Mesenchymal stem cell (in vitro differentiated cells and primary cell): Measurements from ENCODE around the gene TMCC3.
A peak's percentile ranks its signal among the peaks of the same experiment; 100 is the strongest.

ENCODE experiments used
- DNase-seq: peaks from one replicate; pipeline ENCODE4 v3.0.0-alpha.2; 2013
- H2AFZ ChIP-seq: one replicate; pipeline ENCODE4 v1.6.1; 2013; ENCODE audit warnings: low read depth, mild to moderate bottlenecking, control low read depth, inconsistent platforms, low read length, moderate library complexity
- H2AK5ac ChIP-seq: 2 replicates; pipeline ENCODE4 v1.6.1; 2013; ENCODE audit warnings: low read length, moderate library complexity, mild to moderate bottlenecking, inconsistent platforms; ENCODE audit not compliant: severe bottlenecking
- H2BK120ac ChIP-seq: one replicate; pipeline ENCODE4 v1.6.1; 2013; ENCODE audit warnings: low read depth, mild to moderate bottlenecking, inconsistent platforms, low read length, moderate library complexity
- H2BK12ac ChIP-seq, 2 experiments: one replicate each; pipeline ENCODE4 v1.6.1; 2013; ENCODE audit warnings: inconsistent platforms in 2 of 2, low read length in 2 of 2, mild to moderate bottlenecking in 2 of 2, moderate library complexity in 2 of 2, control low read depth in 1 of 2
- H2BK15ac ChIP-seq: one replicate; pipeline ENCODE4 v1.6.1; 2013; ENCODE audit warnings: mild to moderate bottlenecking, low read depth, inconsistent platforms; ENCODE audit not compliant: poor library complexity, severe bottlenecking
- H2BK5ac ChIP-seq: 2 replicates; pipeline ENCODE4 v1.6.1; 2013; ENCODE audit warnings: low read depth, mild to moderate bottlenecking, low read length, control low read depth, inconsistent platforms; ENCODE audit not compliant: poor library complexity, severe bottlenecking
- H3K14ac ChIP-seq, 2 experiments: one replicate each; pipeline ENCODE4 v1.6.1; 2013; ENCODE audit warnings: inconsistent platforms in 2 of 2, low read length in 2 of 2, control low read depth in 1 of 2, mild to moderate bottlenecking in 1 of 2, moderate library complexity in 1 of 2
- H3K18ac ChIP-seq, 2 experiments: one replicate each; pipeline ENCODE4 v1.6.1; 2013; ENCODE audit warnings: inconsistent platforms in 2 of 2, low read length in 2 of 2, control low read depth in 1 of 2, low read depth in 1 of 2, mild to moderate bottlenecking in 1 of 2
- H3K23ac ChIP-seq, 2 experiments: one replicate each; pipeline ENCODE4 v1.6.1; 2013; ENCODE audit warnings: inconsistent platforms in 2 of 2, low read length in 2 of 2, mild to moderate bottlenecking in 2 of 2, moderate library complexity in 2 of 2, control low read depth in 1 of 2
- H3K27ac ChIP-seq: 2 replicates; pipeline ENCODE4 v1.5.1; 2013; ENCODE audit warnings: mild to moderate bottlenecking, moderate library complexity, low read length, control low read depth, inconsistent platforms; ENCODE audit not compliant: poor library complexity, severe bottlenecking
- H3K27me3 ChIP-seq, 2 experiments: 2 replicates each; pipeline versions ENCODE4 v1.6.1 to v1.7.0; 2013; ENCODE audit warnings: low read length in 2 of 2, mild to moderate bottlenecking in 2 of 2, moderate library complexity in 2 of 2, control low read depth in 1 of 2, inconsistent platforms in 1 of 2; ENCODE audit not compliant: control insufficient read depth in 1 of 2, insufficient read depth in 1 of 2
- H3K36me3 ChIP-seq, 2 experiments: 2 replicates each; pipeline versions ENCODE4 v1.6.1 to v1.7.0; 2013; ENCODE audit warnings: low read length in 2 of 2, control low read depth in 1 of 2, inconsistent platforms in 1 of 2, low read depth in 1 of 2, mild to moderate bottlenecking in 1 of 2; ENCODE audit not compliant: insufficient read depth in 2 of 2, control insufficient read depth in 1 of 2
- H3K4ac ChIP-seq, 2 experiments: one replicate each; pipeline ENCODE4 v1.6.1; 2013; ENCODE audit warnings: inconsistent platforms in 2 of 2, low read length in 2 of 2, mild to moderate bottlenecking in 2 of 2, moderate library complexity in 2 of 2, control low read depth in 1 of 2, low read depth in 1 of 2
- H3K4me1 ChIP-seq: 2 replicates; pipeline ENCODE4 v1.6.1; 2013; ENCODE audit warnings: low read depth, low read length, control low read depth; ENCODE audit not compliant: control insufficient read depth, insufficient read depth
- H3K4me2 ChIP-seq: 2 replicates; pipeline ENCODE4 v1.6.1; 2013; ENCODE audit warnings: low read length, mild to moderate bottlenecking, inconsistent platforms; ENCODE audit not compliant: poor library complexity, severe bottlenecking
- H3K4me3 ChIP-seq, 2 experiments: 2 replicates each; pipeline versions ENCODE4 v1.5.1 to v1.7.0; 2013; ENCODE audit warnings: low read length in 2 of 2, mild to moderate bottlenecking in 2 of 2, control low read depth in 1 of 2, low read depth in 1 of 2; ENCODE audit not compliant: insufficient read depth in 1 of 2
- H3K79me1 ChIP-seq: replicated peaks from 2 replicates; pipeline ENCODE4 v1.6.1; 2013; ENCODE audit warnings: mild to moderate bottlenecking, control low read depth, low read length, inconsistent platforms; ENCODE audit not compliant: poor library complexity, severe bottlenecking
- H3K9ac ChIP-seq: 2 replicates; pipeline ENCODE4 v1.7.0; 2013; ENCODE audit warnings: mild to moderate bottlenecking, low read length, moderate library complexity
- H3K9me3 ChIP-seq: 2 replicates; pipeline ENCODE4 v1.7.0; 2013; ENCODE audit warnings: mild to moderate bottlenecking, low read length; ENCODE audit not compliant: control insufficient read depth
- H4K8ac ChIP-seq: one replicate; pipeline ENCODE4 v1.6.1; 2013; ENCODE audit warnings: inconsistent platforms, mild to moderate bottlenecking, low read length, moderate library complexity
- H4K91ac ChIP-seq: one replicate; pipeline ENCODE4 v1.6.1; 2013; ENCODE audit warnings: mild to moderate bottlenecking, low read length, inconsistent platforms
- WGBS: methylation state at CpG from one replicate; pipeline ENCODE4 v1.1.7; 2013; ENCODE audit warnings: mixed read lengths; 5-methylcytosine and 5-hydroxymethylcytosine counted together

TMCC3 gene

GRCh38 chr12:94641283-94641682 lies 9.1 kb downstream of the TMCC3 start:
- no peak overlapping the region for H3K18ac ChIP-seq
- peaks cover 18% of the 10 kb centered on the region for H3K79me1 ChIP-seq
- H3K9me3 ChIP-seq = no peaks in the 10 kb centered on the region
- H2BK12ac ChIP-seq = no peak overlapping the region
- no peak overlapping the region for H2AFZ ChIP-seq
- no peak for DNase-seq
- H3K36me3 ChIP-seq = no peaks in the 10 kb centered on the region
- WGBS = 98% methylated on average over 7 of the region's 7 CpGs
- no peak overlapping the region for H4K8ac ChIP-seq
- peaks cover 12% of the 10 kb centered on the region for H3K4me1 ChIP-seq
- H3K4ac ChIP-seq = no peak overlapping the region
- H3K9ac ChIP-seq = no peak overlapping the region
- no peak overlapping the region for H2BK5ac ChIP-seq
- H2BK120ac ChIP-seq = no peak overlapping the region
- peak overlapping the region; percentile 63 for H2AK5ac ChIP-seq
- no peak overlapping the region for H2BK15ac ChIP-seq
- no peak overlapping the region for H3K14ac ChIP-seq
- no peaks in the 10 kb centered on the region for H3K27me3 ChIP-seq
- no peak overlapping the region for H3K4me3 ChIP-seq
- H3K23ac ChIP-seq = no peak overlapping the region
- H3K4me2 ChIP-seq = no peak overlapping the region
- H4K91ac ChIP-seq = no peak overlapping the region
- H3K27ac ChIP-seq = peak overlapping the region; percentile 12

GRCh38 chr12:94640134-94640928 lies 10.0 kb downstream of the TMCC3 start:
- H3K36me3 ChIP-seq = no peaks in the 10 kb centered on the region
- peaks cover 12% of the 10 kb centered on the region for H3K4me1 ChIP-seq
- no peak overlapping the region for H3K18ac ChIP-seq
- no peak overlapping the region for H2BK12ac ChIP-seq
- no peak overlapping the region for H3K4me3 ChIP-seq
- H3K27ac ChIP-seq = peak overlapping the region; percentile 67
- no peak overlapping the region for H2BK15ac ChIP-seq
- 87% methylated on average over 9 of the region's 10 CpGs for WGBS
- H3K79me1 ChIP-seq = peaks cover 18% of the 10 kb centered on the region
- peak overlapping the region in 1 of 2 experiments; percentile 92 for H3K23ac ChIP-seq
- no peak overlapping the region for H4K8ac ChIP-seq
- no peak overlapping the region for H3K4ac ChIP-seq
- H3K27me3 ChIP-seq = no peaks in the 10 kb centered on the region
- no peak overlapping the region for H4K91ac ChIP-seq
- H3K4me2 ChIP-seq = no peak overlapping the region
- DNase-seq = peak; percentile 75
- H3K9me3 ChIP-seq = no peaks in the 10 kb centered on the region
- no peak overlapping the region for H3K14ac ChIP-seq
- peak overlapping the region; percentile 47 for H2AK5ac ChIP-seq
- no peak overlapping the region for H3K9ac ChIP-seq
- no peak overlapping the region for H2AFZ ChIP-seq
- no peak overlapping the region for H2BK5ac ChIP-seq
- no peak overlapping the region for H2BK120ac ChIP-seq

DNA sequence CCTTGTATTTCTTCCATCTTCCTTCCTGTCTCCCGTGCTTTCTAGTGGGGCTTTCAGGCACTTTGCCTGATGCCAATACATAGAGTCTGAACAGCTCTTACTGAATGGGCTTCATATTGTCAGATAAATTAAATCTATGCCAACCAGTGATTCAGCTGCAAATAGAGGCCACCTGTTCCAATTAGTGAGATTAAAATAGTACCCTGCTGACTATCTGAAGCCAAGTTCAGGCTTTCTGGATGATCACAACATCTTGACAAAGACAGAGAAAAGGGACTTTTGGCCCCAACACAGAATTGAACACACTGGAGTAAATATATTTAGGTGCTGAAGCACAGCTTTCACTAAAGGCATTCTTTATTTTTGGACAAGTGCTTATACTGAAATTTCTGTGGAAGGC lies 11.8 kb downstream of the TMCC3 start:
- Histone ChIP-seq H2BK120ac (no peak overlapping the region), H3K4ac (no peak overlapping the region), H2BK15ac (no peak overlapping the region), H3K4me3 (no peak overlapping the region), H3K36me3 (no peaks in the 10 kb centered on the region), H2AFZ (no peak overlapping the region), H3K9ac (no peak overlapping the region), H4K91ac (no peak overlapping the region), H3K14ac (no peak overlapping the region), H2BK5ac (no peak overlapping the region), H2BK12ac (no peak overlapping the region), H3K9me3 (no peaks in the 10 kb centered on the region), H3K4me2 (no peak overlapping the region), H3K4me1 (peaks cover 9% of the 10 kb centered on the region), H3K18ac (no peak overlapping the region), H3K79me1 (peaks cover 18% of the 10 kb centered on the region), H3K23ac (no peak overlapping the region), H3K27ac (no peak overlapping the region), H4K8ac (no peak overlapping the region), H2AK5ac (no peak overlapping the region), H3K27me3 (no peaks in the 10 kb centered on the region)
- WGBS = 100% methylated on average over 1 of the region's 1 CpG
- DNase-seq = no peak

GRCh38 chr12:94637390-94638113 lies 12.8 kb downstream of the TMCC3 start:
- no peak overlapping the region for H3K4me2 ChIP-seq
- peak overlapping the region; percentile 27 for H2AK5ac ChIP-seq
- DNase-seq = no peak
- no peak overlapping the region for H3K27ac ChIP-seq
- no peak overlapping the region for H3K23ac ChIP-seq
- no peak overlapping the region for H3K14ac ChIP-seq
- H3K9me3 ChIP-seq = no peaks in the 10 kb centered on the region
- H3K9ac ChIP-seq = no peak overlapping the region
- no peak overlapping the region for H2BK120ac ChIP-seq
- H2BK5ac ChIP-seq = no peak overlapping the region
- H3K18ac ChIP-seq = no peak overlapping the region
- H3K27me3 ChIP-seq = no peaks in the 10 kb centered on the region
- H3K4me3 ChIP-seq = no peak overlapping the region
- H4K91ac ChIP-seq = no peak overlapping the region
- peaks cover 9% of the 10 kb centered on the region for H3K4me1 ChIP-seq
- H3K36me3 ChIP-seq = no peaks in the 10 kb centered on the region
- no peak overlapping the region for H2BK15ac ChIP-seq
- no peak overlapping the region for H2AFZ ChIP-seq
- H2BK12ac ChIP-seq = no peak overlapping the region
- 98% methylated on average over 3 of the region's 4 CpGs for WGBS
- peaks cover 14% of the 10 kb centered on the region for H3K79me1 ChIP-seq
- H4K8ac ChIP-seq = no peak overlapping the region
- no peak overlapping the region for H3K4ac ChIP-seq
